Keratinocyte (primary cell): Measurements from ENCODE around the gene TRMT1. TPM values are rescaled to one million over a fixed set of nuclear protein-coding genes. Genes with fewer than 3 reads are reported as not detected.

Experiments used
- DNase-seq: peaks from one replicate; pipeline ENCODE4 v3.0.0-alpha.2; 2011; ENCODE audit warnings: low read depth, missing footprints, low spot score
- FAIRE-seq: peaks from 2 replicates; lab custom pipeline; 2011; peaks lifted over from hg19 to GRCh38; lab: Jason Lieb, UNC
- H2AFZ ChIP-seq: 2 replicates; pipeline ENCODE4 v1.6.0; 2012; ENCODE audit warnings: low read length, control low read depth, inconsistent platforms; ENCODE audit not compliant: control insufficient read depth
- H3K27ac ChIP-seq: 2 replicates; pipeline ENCODE4 v1.5.1; 2011; ENCODE audit warnings: low read length; ENCODE audit not compliant: control insufficient read depth, insufficient read depth
- H3K27me3 ChIP-seq: 3 replicates; pipeline ENCODE4 v1.6.0; 2011; ENCODE audit warnings: low read length; ENCODE audit not compliant: control insufficient read depth, insufficient read depth; ENCODE audit errors: extremely low read depth
- H3K36me3 ChIP-seq, 2 experiments: 2 replicates in 1 of 2; 3 replicates in 1 of 2; pipeline ENCODE4 v1.5.1; 2011; ENCODE audit warnings: low read length in 2 of 2, mild to moderate bottlenecking in 1 of 2; ENCODE audit not compliant: control insufficient read depth in 2 of 2, insufficient read depth in 2 of 2; ENCODE audit errors: extremely low read depth in 1 of 2
- H3K4me1 ChIP-seq: 3 replicates; pipeline ENCODE4 v1.5.1; 2011; ENCODE audit warnings: low read length; ENCODE audit not compliant: control insufficient read depth, insufficient read depth; ENCODE audit errors: extremely low read depth
- H3K4me2 ChIP-seq: 3 replicates; pipeline ENCODE4 v1.6.0; 2011; ENCODE audit warnings: low read depth, low read length; ENCODE audit not compliant: control insufficient read depth, insufficient read depth; ENCODE audit errors: extremely low read depth
- H3K4me3 ChIP-seq, 3 experiments: fragments of 200-600 bp in 1 of 3; sonication (generic) in 1 of 3; 2 replicates in 2 of 3; 3 replicates in 1 of 3; pipeline ENCODE4 v1.5.1; 2011 to 2016; ENCODE audit warnings: low read length in 3 of 3, mild to moderate bottlenecking in 3 of 3, control low read depth in 2 of 3, inconsistent platforms in 1 of 3, low read depth in 1 of 3, mixed read lengths in 1 of 3, mixed run types in 1 of 3, moderate library complexity in 1 of 3; ENCODE audit not compliant: control insufficient read depth in 2 of 3, insufficient read depth in 2 of 3; ENCODE audit errors: extremely low read depth in 1 of 3
- H3K79me2 ChIP-seq: 2 replicates; pipeline ENCODE4 v1.6.0; 2012; ENCODE audit warnings: low read length; ENCODE audit not compliant: control insufficient read depth, insufficient read depth
- H3K9ac ChIP-seq: 3 replicates; pipeline ENCODE4 v1.6.0; 2011; ENCODE audit warnings: low read length; ENCODE audit not compliant: control insufficient read depth, insufficient read depth; ENCODE audit errors: extremely low read depth
- H3K9me1 ChIP-seq: 3 replicates; pipeline ENCODE4 v1.6.0; 2011; ENCODE audit warnings: low read length; ENCODE audit not compliant: control insufficient read depth, insufficient read depth; ENCODE audit errors: extremely low read depth
- H3K9me3 ChIP-seq: 2 replicates; pipeline ENCODE4 v1.5.1; 2012; ENCODE audit warnings: low read depth, low read length; ENCODE audit not compliant: control insufficient read depth
- H4K20me1 ChIP-seq: 3 replicates; pipeline ENCODE4 v1.6.0; 2011; ENCODE audit warnings: low read length; ENCODE audit not compliant: control insufficient read depth, insufficient read depth; ENCODE audit errors: extremely low read depth
- EZH2 ChIP-seq: IDR thresholded peaks from one replicate; pipeline ENCODE4 v1.6.1; 2012; ENCODE audit warnings: inconsistent platforms, mild to moderate bottlenecking, low read length, moderate library complexity
- dilution Hi-C: fragments of 300-500 bp; cut with MboI; formaldehyde crosslinking; loops from one replicate; pipeline ENCODE4 v1.7.0; 2020; ENCODE audit warnings: low sequenced_read_pairs; ENCODE audit not compliant: extremely low pct_ligation_motif_present
- polyA plus RNA-seq, 5 experiments: library from polyadenylated mRNA; depleted of rRNA in 3 of 5; stranded (reverse) in 3 of 5; stranded (forward) in 1 of 5; unstranded in 1 of 5; fragments of >200 nt; gene quantifications; 1 replicate in 1 of 5; 2 replicates in 3 of 5; 3 replicates in 1 of 5; pipeline versions ENCODE4 v1.2.1 to v1.2.3, GENCODE V29; 2011 to 2012; ENCODE audit warnings: missing spikeins in 2 of 5, low read depth in 1 of 5, low replicate concordance in 1 of 5
- TF ChIP-seq, protein P1 (sequence below), 3 experiments: IDR thresholded peaks in 1 of 3; conservative IDR thresholded peaks in 1 of 3; optimal IDR thresholded peaks in 1 of 3; 2 replicates in 2 of 3; 3 replicates in 1 of 3; pipeline versions ENCODE3 to v1.5.1; 2011; ENCODE audit warnings: low read length in 3 of 3, mild to moderate bottlenecking in 3 of 3, moderate library complexity in 2 of 3, control low read depth in 1 of 3, inconsistent platforms in 1 of 3; ENCODE audit not compliant: insufficient read depth in 2 of 3; ENCODE audit errors: extremely low read depth in 1 of 3

The TRMT1 gene
- polyA plus RNA-seq, 1 donor (not counting 4 experiments of a cell fraction or from before 2014, with no cell fraction given) = 30.9 TPM

DNA sequence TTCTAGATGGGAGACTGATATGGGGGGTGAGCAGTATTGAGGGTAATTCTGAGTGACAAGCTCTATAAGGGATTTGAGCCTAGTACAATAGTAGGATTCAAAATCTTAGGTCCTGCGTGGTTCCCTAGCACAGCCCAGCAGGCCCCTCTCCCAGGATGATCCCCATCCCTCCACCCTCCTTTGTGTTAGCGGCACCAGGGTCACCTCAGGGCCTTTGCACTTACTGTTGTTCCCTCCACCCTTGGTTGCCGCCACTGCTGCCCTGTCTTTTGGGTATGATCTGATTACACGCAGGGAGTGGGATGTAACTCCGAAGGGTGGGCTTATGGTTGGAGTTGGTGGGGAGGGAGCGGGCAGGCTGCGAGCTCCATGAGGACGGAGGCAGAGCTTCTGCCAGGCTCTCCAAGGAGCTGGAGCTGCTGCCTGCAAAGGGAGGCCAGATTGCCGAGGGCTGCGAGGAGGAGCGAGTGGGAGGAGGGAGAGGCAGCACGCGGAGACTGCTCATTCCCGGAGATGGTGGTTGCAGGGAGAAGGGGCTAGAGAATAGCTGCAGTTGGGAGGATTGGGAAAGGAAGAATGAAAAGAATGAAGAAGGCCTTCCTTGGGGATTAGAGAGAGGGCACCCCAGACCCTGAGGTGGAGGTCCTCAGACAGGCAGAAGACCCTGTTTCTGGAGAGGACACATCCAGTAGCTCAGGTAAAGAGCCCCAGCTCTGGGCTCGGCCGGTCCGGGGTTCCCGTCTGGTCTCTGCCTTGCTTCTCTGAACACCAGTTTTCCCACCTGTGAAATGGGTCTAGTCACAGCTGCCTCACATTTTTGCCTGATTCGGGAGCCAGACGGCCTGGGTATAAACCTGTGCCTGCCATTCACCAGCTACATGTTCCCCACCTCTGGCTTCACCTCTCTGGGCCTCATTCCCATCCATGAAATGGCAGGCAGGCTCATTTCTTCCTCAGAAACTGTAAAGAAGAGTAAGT lies 6.7 kb upstream of the TRMT1 start:
- TF ChIP-seq EZH2 = no peak
- TF ChIP-seq, protein P1, sequence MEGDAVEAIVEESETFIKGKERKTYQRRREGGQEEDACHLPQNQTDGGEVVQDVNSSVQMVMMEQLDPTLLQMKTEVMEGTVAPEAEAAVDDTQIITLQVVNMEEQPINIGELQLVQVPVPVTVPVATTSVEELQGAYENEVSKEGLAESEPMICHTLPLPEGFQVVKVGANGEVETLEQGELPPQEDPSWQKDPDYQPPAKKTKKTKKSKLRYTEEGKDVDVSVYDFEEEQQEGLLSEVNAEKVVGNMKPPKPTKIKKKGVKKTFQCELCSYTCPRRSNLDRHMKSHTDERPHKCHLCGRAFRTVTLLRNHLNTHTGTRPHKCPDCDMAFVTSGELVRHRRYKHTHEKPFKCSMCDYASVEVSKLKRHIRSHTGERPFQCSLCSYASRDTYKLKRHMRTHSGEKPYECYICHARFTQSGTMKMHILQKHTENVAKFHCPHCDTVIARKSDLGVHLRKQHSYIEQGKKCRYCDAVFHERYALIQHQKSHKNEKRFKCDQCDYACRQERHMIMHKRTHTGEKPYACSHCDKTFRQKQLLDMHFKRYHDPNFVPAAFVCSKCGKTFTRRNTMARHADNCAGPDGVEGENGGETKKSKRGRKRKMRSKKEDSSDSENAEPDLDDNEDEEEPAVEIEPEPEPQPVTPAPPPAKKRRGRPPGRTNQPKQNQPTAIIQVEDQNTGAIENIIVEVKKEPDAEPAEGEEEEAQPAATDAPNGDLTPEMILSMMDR (optimal IDR thresholded peaks at IDR 0.05 in 1 of 3, IDR thresholded peaks at IDR 0.05 in 1 of 3, conservative IDR thresholded peaks at IDR 0.05 in 1 of 3; ENCODE audit: extremely low read depth in 1 of 3, insufficient read depth in 2 of 3, low read length in 3 of 3) = no peak
- peaks cover 20 to 27% of the 10 kb centered on the region in 2 experiments for H3K36me3 ChIP-seq
- H4K20me1 ChIP-seq = peaks cover 35% of the 10 kb centered on the region
- H3K27me3 ChIP-seq = no peaks in the 10 kb centered on the region
- no peaks in the 10 kb centered on the region for H3K9me3 ChIP-seq
- no peaks in the 10 kb centered on the region for H3K9me1 ChIP-seq
- DNase-seq = no peak
- H3K79me2 ChIP-seq = peaks cover 94% of the 10 kb centered on the region
- H3K4me3 ChIP-seq = no peak overlapping the region
- H3K4me2 ChIP-seq = no peak overlapping the region
- no peak for FAIRE-seq
- H2AFZ ChIP-seq = no peak overlapping the region
- peaks cover 18% of the 10 kb centered on the region for H3K4me1 ChIP-seq
- no peak overlapping the region for H3K9ac ChIP-seq
- no peak overlapping the region for H3K27ac ChIP-seq
- dilution Hi-C loops = no loop called here

DNA sequence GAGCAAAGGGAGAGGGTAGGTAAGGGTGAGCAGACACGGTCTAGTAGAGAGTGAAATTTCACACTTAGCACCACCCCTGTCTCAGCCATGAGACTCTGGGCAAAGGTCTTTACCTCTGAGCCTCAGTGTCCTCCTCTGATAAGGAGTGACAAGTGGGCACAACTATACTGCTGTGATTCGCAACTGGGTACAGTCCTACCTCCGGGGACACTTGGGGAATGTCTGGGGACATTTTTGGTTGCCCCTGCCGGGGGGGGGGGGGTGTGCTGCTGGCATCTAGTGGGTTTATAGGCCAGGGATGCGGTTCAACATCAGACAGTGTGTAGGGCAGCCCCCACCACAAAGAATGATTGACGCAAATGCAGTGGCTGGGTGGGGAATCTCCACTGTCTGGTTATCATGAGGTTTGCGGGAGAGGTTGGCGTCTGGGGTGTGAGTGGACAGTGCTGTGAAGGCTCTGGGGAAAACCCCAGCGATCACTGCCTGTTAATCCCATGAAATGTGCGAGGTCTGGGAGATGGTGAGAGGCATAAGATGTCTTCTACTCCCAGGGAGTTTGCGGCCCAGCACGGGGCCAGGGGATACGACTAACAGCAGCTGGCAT lies 5.8 kb upstream of the TRMT1 start:
- H3K79me2 ChIP-seq = peaks cover 85% of the 10 kb centered on the region
- H4K20me1 ChIP-seq = peaks cover 28% of the 10 kb centered on the region
- no peaks in the 10 kb centered on the region for H3K9me3 ChIP-seq
- H3K27me3 ChIP-seq = no peaks in the 10 kb centered on the region
- no peaks in the 10 kb centered on the region for H3K9me1 ChIP-seq
- dilution Hi-C loops = no loop called here
- no peak for DNase-seq
- peaks cover 20% of the 10 kb centered on the region for H3K4me1 ChIP-seq
- FAIRE-seq = no peak
- H3K9ac ChIP-seq = no peak overlapping the region
- peaks cover 18 to 27% of the 10 kb centered on the region in 2 experiments for H3K36me3 ChIP-seq
- H3K4me3 ChIP-seq = no peak overlapping the region
- H3K27ac ChIP-seq = no peak overlapping the region
- H2AFZ ChIP-seq = no peak overlapping the region
- TF ChIP-seq EZH2 = no peak
- TF ChIP-seq, protein P1 (optimal IDR thresholded peaks at IDR 0.05 in 1 of 3, IDR thresholded peaks at IDR 0.05 in 1 of 3, conservative IDR thresholded peaks at IDR 0.05 in 1 of 3; ENCODE audit: extremely low read depth in 1 of 3, insufficient read depth in 2 of 3, low read length in 3 of 3) = no peak
- no peak overlapping the region for H3K4me2 ChIP-seq
